ENCODE measurements around the gene AK5.

AK5 gene

DNA sequence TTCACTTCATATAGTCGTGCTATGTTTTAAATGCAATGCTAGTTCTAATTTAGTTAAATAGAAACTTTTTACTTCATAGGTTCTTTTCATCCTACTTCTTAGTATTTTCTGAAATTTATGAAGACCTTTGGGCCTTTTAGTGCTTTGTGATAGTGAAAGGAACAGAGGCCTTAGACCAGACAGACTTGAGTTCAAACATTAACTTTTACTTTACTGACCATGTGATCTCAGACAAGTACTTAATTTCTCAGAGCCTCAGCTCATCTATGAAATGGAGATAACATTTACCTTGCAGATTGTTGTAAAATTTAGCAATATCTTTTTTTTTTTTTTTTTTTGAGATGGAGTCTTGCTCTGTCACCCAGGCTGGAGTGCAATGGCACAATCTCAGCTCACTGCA lies 57.5 kb downstream of the AK5 start:
- TF ChIP-seq, protein P1, sequence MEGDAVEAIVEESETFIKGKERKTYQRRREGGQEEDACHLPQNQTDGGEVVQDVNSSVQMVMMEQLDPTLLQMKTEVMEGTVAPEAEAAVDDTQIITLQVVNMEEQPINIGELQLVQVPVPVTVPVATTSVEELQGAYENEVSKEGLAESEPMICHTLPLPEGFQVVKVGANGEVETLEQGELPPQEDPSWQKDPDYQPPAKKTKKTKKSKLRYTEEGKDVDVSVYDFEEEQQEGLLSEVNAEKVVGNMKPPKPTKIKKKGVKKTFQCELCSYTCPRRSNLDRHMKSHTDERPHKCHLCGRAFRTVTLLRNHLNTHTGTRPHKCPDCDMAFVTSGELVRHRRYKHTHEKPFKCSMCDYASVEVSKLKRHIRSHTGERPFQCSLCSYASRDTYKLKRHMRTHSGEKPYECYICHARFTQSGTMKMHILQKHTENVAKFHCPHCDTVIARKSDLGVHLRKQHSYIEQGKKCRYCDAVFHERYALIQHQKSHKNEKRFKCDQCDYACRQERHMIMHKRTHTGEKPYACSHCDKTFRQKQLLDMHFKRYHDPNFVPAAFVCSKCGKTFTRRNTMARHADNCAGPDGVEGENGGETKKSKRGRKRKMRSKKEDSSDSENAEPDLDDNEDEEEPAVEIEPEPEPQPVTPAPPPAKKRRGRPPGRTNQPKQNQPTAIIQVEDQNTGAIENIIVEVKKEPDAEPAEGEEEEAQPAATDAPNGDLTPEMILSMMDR (IDR thresholded peaks at IDR 0.05; ENCODE audit: low read depth, low read length, missing control alignments) = no peak
- no peak overlapping the region for H3K4me3 ChIP-seq (ENCODE audit: low read depth, low read length)
- in situ Hi-C loops (cut with HindIII; ENCODE audit: low sequenced_read_pairs) = no loop called here
- no peak for DNase-seq (ENCODE audit: low read depth)

DNA sequence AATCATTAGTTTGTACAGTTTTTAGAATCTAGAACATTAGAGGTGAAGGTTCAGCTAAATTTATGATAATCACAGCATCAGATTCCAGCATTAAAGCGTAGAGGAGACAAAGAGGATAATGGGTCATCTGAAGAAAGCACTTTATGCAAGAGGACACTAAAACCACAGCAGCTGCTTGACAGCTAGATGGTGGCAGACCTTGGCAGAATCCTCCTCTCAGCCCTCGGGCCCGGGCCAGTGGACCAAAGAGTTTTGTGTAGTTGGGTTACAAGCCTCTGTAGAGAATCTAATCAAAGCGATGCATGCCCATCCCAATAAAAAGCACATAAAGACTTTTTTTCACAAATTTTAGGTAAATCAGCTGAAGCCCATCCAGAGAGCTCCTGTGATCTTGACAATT lies 59.4 kb downstream of the AK5 start:
- in situ Hi-C loops (cut with HindIII; ENCODE audit: low sequenced_read_pairs) = no loop called here
- TF ChIP-seq, protein P1 (IDR thresholded peaks at IDR 0.05; ENCODE audit: low read depth, low read length, missing control alignments) = no peak
- no peak for DNase-seq (ENCODE audit: low read depth)
- H3K4me3 ChIP-seq (ENCODE audit: low read depth, low read length) = no peak overlapping the region

DNA sequence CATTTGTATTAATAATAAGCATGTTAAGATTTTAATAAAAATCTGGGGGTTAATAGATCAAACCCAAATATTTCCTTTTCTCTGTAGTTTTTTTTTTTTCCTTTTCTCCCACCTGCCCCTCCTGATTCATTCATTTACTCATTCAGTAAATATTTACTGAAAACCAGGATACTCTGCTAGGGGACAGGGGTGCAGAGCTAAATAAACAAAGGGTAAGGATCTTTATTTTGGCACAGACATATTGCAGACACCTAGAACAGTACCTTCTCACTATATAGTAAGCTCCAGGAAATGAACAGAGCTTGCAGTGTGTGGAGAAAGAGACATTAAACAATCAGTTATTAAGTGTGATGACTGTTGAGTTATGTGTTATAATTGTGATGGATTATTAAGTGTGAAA lies 60.9 kb downstream of the AK5 start:
- TF ChIP-seq, protein P1 (IDR thresholded peaks at IDR 0.05; ENCODE audit: low read depth, low read length, missing control alignments) = no peak
- no peak overlapping the region for H3K4me3 ChIP-seq (ENCODE audit: low read depth, low read length)
- no peak for DNase-seq (ENCODE audit: low read depth)
- in situ Hi-C loops (cut with HindIII; ENCODE audit: low sequenced_read_pairs) = no loop called here

DNA sequence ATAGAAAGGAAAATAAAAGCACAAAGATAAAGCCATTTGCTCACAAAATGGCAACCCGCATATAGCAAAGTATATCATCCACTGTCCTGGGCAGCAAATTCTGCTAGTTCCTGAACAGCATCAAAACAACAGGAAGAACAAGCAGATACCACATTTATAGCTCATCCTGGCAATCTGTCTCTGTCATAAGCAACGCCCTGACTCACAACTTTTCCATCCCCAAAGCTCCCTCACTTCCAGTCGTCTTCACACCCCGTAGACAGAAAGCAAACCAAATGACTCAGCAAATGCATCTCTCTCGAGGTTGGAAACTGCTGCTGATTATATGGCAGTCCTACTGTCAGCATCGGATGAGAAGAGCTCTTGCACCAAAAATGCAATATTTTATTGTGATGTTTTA lies 65.8 kb downstream of the AK5 start:
- TF ChIP-seq, protein P1 (IDR thresholded peaks at IDR 0.05; ENCODE audit: low read depth, low read length, missing control alignments) = no peak
- in situ Hi-C loops (cut with HindIII; ENCODE audit: low sequenced_read_pairs) = no loop called here

DNA sequence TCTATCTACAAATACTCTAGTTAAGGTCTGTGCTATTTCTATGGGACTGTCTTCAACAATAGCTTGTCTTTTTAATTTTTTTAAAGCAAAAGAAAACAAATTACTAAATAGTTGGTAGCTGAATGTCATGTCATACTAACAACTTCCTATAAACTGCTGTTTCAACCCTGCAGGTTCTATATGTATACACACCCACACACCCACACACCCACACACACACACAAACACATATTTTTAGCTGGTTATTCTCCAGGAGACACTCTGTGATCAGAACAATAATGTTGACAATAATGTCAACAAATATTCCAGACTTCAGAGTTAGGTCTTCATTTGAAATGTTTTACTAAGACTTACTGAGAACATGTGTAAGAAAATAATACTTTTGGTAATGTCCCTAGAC lies 66.7 kb downstream of the AK5 start:
- no peak for DNase-seq (ENCODE audit: low read depth)
- in situ Hi-C loops (cut with HindIII; ENCODE audit: low sequenced_read_pairs) = no loop called here
- TF ChIP-seq, protein P1 (IDR thresholded peaks at IDR 0.05; ENCODE audit: low read depth, low read length, missing control alignments) = no peak
- H3K4me3 ChIP-seq (ENCODE audit: low read depth, low read length) = no peak overlapping the region

More for the DNA sequence above, 65.8 kb downstream of the AK5 start:
- H3K4me3 ChIP-seq (ENCODE audit: low read depth, low read length) = no peak overlapping the region
- no peak for DNase-seq (ENCODE audit: low read depth)

DNA sequence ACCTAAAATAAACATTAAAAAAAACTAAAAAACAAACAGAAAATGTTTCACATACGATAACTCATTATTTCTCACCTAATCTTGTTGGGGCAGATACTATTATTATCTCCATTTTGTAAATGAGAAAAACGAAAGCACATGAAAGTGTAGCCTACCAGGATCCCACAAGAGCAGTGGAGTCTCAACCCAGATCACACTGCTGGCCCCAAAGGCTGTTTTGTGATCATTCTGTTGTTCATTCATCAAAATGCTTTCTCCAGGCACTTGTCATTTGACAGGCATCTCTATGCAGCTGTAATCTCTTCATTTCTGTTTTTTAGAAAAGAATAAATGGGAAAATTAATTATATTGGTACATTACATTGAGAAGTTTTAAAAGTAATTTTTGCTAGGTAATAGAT lies 67.5 kb downstream of the AK5 start:
- DNase-seq (ENCODE audit: low read depth) = no peak
- TF ChIP-seq, protein P1 (IDR thresholded peaks at IDR 0.05; ENCODE audit: low read depth, low read length, missing control alignments) = no peak
- no peak overlapping the region for H3K4me3 ChIP-seq (ENCODE audit: low read depth, low read length)
- in situ Hi-C loops (cut with HindIII; ENCODE audit: low sequenced_read_pairs) = no loop called here
